Endothelial cell of umbilical vein (primary cell): ENCODE results near the gene KCNIP1. TPM values are rescaled to one million over a fixed set of nuclear protein-coding genes. Genes with fewer than 3 reads are reported as not detected.
A peak's percentile ranks its signal among the peaks of the same experiment; 100 is the strongest.

Source experiments
- BruUV-seq: library from RNA; stranded (reverse); fragments of 400-500 nt; replicated peaks from 2 replicates; lab custom pipeline; 2021; lab: Mats Ljungman, UMichigan
- CTCF ChIA-PET: fragments of 300-600, 350-600 bp; sonication (Branson Sonifier 250); formaldehyde crosslinking; loops from one replicate; lab custom pipeline; 2021; ENCODE audit warnings: antibody characterized with exemption, inconsistent platforms; lab: Charles Lee
- POLR2A ChIA-PET: fragments of 300-600, 350-600 bp; sonication (Branson Sonifier 250); formaldehyde crosslinking; loops from one replicate; lab custom pipeline; 2021; ENCODE audit warnings: antibody characterized with exemption, inconsistent platforms; lab: Charles Lee
- DNase-seq: peaks from one replicate; pipeline ENCODE4 v3.0.0-alpha.2; 2011; ENCODE audit warnings: low read depth, low spot score
- FAIRE-seq: peaks from 2 replicates; lab custom pipeline; 2011; peaks lifted over from hg19 to GRCh38; lab: Jason Lieb, UNC
- H2AFZ ChIP-seq: 2 replicates; pipeline ENCODE4 v1.6.0; 2012; ENCODE audit warnings: low read depth, low read length, control low read depth, inconsistent platforms
- H3K27ac ChIP-seq: 2 replicates; pipeline ENCODE4 v1.5.1; 2011; ENCODE audit warnings: low read depth, mild to moderate bottlenecking, control low read depth, low read length, moderate library complexity; ENCODE audit not compliant: insufficient read depth
- H3K27me3 ChIP-seq, 2 experiments: 2 replicates each; pipeline versions ENCODE4 v1.6.0 to v1.6.1; 2011; ENCODE audit warnings: low read length in 2 of 2, mixed read lengths in 1 of 2; ENCODE audit not compliant: control insufficient read depth in 2 of 2, insufficient read depth in 2 of 2
- H3K36me3 ChIP-seq, 2 experiments: 2 replicates in 1 of 2; 3 replicates in 1 of 2; pipeline ENCODE4 v1.5.1; 2011; ENCODE audit warnings: low read length in 2 of 2, mild to moderate bottlenecking in 1 of 2, moderate library complexity in 1 of 2; ENCODE audit not compliant: control insufficient read depth in 2 of 2, insufficient read depth in 2 of 2; ENCODE audit errors: extremely low read depth in 1 of 2
- H3K4me1 ChIP-seq: 3 replicates; pipeline ENCODE4 v1.5.1; 2011; ENCODE audit warnings: mild to moderate bottlenecking, low read length; ENCODE audit not compliant: control insufficient read depth, insufficient read depth; ENCODE audit errors: extremely low read depth
- H3K4me2 ChIP-seq: 2 replicates; pipeline ENCODE4 v1.6.1; 2011; ENCODE audit warnings: low read length, control low read depth, mixed read lengths; ENCODE audit not compliant: insufficient read depth
- H3K4me3 ChIP-seq, 3 experiments: fragments of 200-600 bp in 1 of 3; sonication (generic), shearing (Covaris generic) in 1 of 3; replicated peaks in 1 of 3; 2 replicates each; pipeline ENCODE4 v1.5.1; 2011 to 2016; ENCODE audit warnings: control low read depth in 3 of 3, low read length in 3 of 3, mild to moderate bottlenecking in 2 of 3, inconsistent platforms in 1 of 3, low read depth in 1 of 3, moderate library complexity in 1 of 3; ENCODE audit not compliant: insufficient read depth in 1 of 3
- H3K79me2 ChIP-seq: 2 replicates; pipeline ENCODE4 v1.6.0; 2012; ENCODE audit warnings: low read length, inconsistent platforms; ENCODE audit not compliant: control insufficient read depth, insufficient read depth
- H3K9ac ChIP-seq: replicated peaks from 2 replicates; pipeline ENCODE3; 2011; ENCODE audit warnings: low read length, control low read depth; ENCODE audit not compliant: insufficient read depth; ENCODE audit errors: extremely low read depth
- H3K9me1 ChIP-seq: replicated peaks from 3 replicates; pipeline ENCODE4 v1.6.0; 2011; ENCODE audit warnings: mild to moderate bottlenecking, low read length; ENCODE audit not compliant: control insufficient read depth, insufficient read depth; ENCODE audit errors: extremely low read depth
- H3K9me3 ChIP-seq: replicated peaks from 2 replicates; pipeline ENCODE4 v1.5.1; 2012; ENCODE audit warnings: low read length, inconsistent platforms; ENCODE audit not compliant: control insufficient read depth, insufficient read depth
- H4K20me1 ChIP-seq: replicated peaks from 2 replicates; pipeline ENCODE3; 2011; ENCODE audit warnings: mild to moderate bottlenecking, low read length; ENCODE audit not compliant: control insufficient read depth, insufficient read depth; ENCODE audit errors: extremely low read depth
- CTCF ChIP-seq, 2 donors: IDR thresholded peaks; 1 replicate in 1 of 2; 2 replicates in 1 of 2; pipeline ENCODE4 v1.5.1; 2011; ENCODE audit warnings: low read length in 2 of 2, mild to moderate bottlenecking in 2 of 2, moderate library complexity in 2 of 2, control low read depth in 1 of 2, inconsistent platforms in 1 of 2, low read depth in 1 of 2; ENCODE audit not compliant: insufficient read depth in 1 of 2; ENCODE audit errors: extremely low read depth in 1 of 2
- EZH2 ChIP-seq: IDR thresholded peaks from 2 replicates; pipeline ENCODE4 v1.6.1; 2012; ENCODE audit warnings: borderline replicate concordance, low read depth, mild to moderate bottlenecking, moderate library complexity, low read length, inconsistent platforms; ENCODE audit not compliant: severe bottlenecking
- FOS ChIP-seq: IDR thresholded peaks from 2 replicates; pipeline ENCODE4 v1.6.1; 2011; ENCODE audit warnings: mild to moderate bottlenecking, low read length, moderate library complexity, borderline replicate concordance; ENCODE audit not compliant: insufficient read depth
- GATA2 ChIP-seq: IDR thresholded peaks from 2 replicates; pipeline ENCODE4 v1.7.0; 2011; ENCODE audit warnings: low read depth, mild to moderate bottlenecking, moderate library complexity, mixed read lengths, low read length; ENCODE audit not compliant: insufficient read length, insufficient read depth
- POLR2A ChIP-seq: IDR thresholded peaks from 2 replicates; pipeline ENCODE4 v1.6.1; 2012; ENCODE audit warnings: low read depth, mild to moderate bottlenecking, control low read depth, low read length
- POLR2AphosphoS5 ChIP-seq: IDR thresholded peaks from 2 replicates; pipeline ENCODE4 v1.6.1; 2012; ENCODE audit warnings: low read depth, mild to moderate bottlenecking, control low read depth, low read length, moderate library complexity; ENCODE audit not compliant: insufficient read depth
- dilution Hi-C: fragments of 300-500 bp; cut with MboI; formaldehyde crosslinking; loops from one replicate; pipeline ENCODE4 v1.15.0; 2019; ENCODE audit warnings: low sequenced_read_pairs; ENCODE audit not compliant: extremely low pct_ligation_motif_present
- intact Hi-C: fragments of 100-400 bp; cut with micrococcal nuclease; formaldehyde crosslinking; loops from one replicate; pipeline ENCODE4 v1.10.0; 2022
- polyA plus RNA-seq, 4 experiments: library from polyadenylated mRNA; depleted of rRNA in 3 of 4; stranded (reverse) in 3 of 4; unstranded in 1 of 4; fragments of >200 nt; gene quantifications; 2 replicates each; pipeline versions ENCODE4 v1.2.1 to v1.2.3, GENCODE V29; 2011 to 2012; ENCODE audit warnings: missing spikeins in 1 of 4
- total RNA-seq: library from RNA; stranded (reverse); gene quantifications from 2 replicates; pipeline ENCODE4 v1.2.3, GENCODE V29; 2021

The KCNIP1 gene
- total and polyA plus RNA-seq, 2 donors (not counting 3 experiments of a cell fraction or from before 2014, with no cell fraction given), result 0.15 TPM; not detected in 1

GRCh38 chr5:170479484-170479883, 24.3 kb upstream of the KCNIP1 start:
- FAIRE-seq, result peak; percentile 86
- no TSS peak for BruUV-seq
- Histone ChIP-seq H2AFZ (no peak overlapping the region), H3K9me1 (no peaks in the 10 kb centered on the region), H3K9me3 (no peaks in the 10 kb centered on the region), H3K27me3 (no peaks in the 10 kb centered on the region), H3K27ac (peak overlapping the region; percentile 52), H3K79me2 (no peaks in the 10 kb centered on the region), H3K4me1 (peaks cover 6% of the 10 kb centered on the region), H3K36me3 (no peaks in the 10 kb centered on the region), H4K20me1 (no peaks in the 10 kb centered on the region), H3K4me2 (no peak overlapping the region), H3K4me3 (no peak overlapping the region), H3K9ac (peak overlapping the region; percentile 22)
- DNase-seq, result peak; percentile 71
- intact Hi-C loops, result loop anchor here (1.0 kb wide), 3 partner anchors 8 to 144 kb away; no protein-coding TSS in a partner anchor
- TF ChIP-seq GATA2 (peak; percentile 17), FOS (peak; percentile 52), EZH2 (no peak), POLR2AphosphoS5 (peak; percentile 18), CTCF (IDR thresholded peaks at IDR 0.05; ENCODE audit: extremely low read depth in 1 of 2, insufficient read depth in 1 of 2, low read depth in 1 of 2, low read length in 2 of 2) (peak in 1 of 2 donors; percentile 12), POLR2A (no peak)
- ChIA-PET POLR2A (no interaction called here), CTCF (interaction anchor here (0.6 to 1.8 kb wide), 12 partner anchors 9 to 154 kb away, joined by 3 to 12 read pairs (median 5); no protein-coding TSS in a partner anchor)
- dilution Hi-C loops, result no loop called here

DNA sequence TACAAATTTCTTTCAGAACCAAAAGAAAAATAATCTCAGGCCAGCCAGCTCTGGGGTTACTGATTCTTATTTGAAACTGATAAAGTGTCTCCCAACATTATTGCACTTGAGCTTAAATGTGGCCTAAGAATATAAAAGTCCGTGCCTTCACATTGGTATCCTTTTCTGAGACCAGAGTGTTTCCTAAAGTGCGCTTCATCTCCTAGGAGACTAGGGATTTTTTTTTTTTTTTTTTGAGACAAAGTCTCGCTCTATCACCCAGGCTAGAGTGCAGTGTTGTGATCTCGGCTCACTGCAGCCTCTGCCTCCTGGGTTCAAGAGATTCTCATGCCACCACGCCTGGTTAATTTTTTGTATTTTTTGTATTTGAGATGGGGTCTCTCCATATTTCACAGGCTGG, 23.6 kb upstream of the KCNIP1 start:
- Histone ChIP-seq H3K9me1 (no peaks in the 10 kb centered on the region), H3K36me3 (no peaks in the 10 kb centered on the region), H3K27me3 (no peaks in the 10 kb centered on the region), H4K20me1 (no peaks in the 10 kb centered on the region), H3K9me3 (no peaks in the 10 kb centered on the region), H3K9ac (peak overlapping the region; percentile 22), H3K4me3 (no peak overlapping the region), H2AFZ (no peak overlapping the region), H3K79me2 (no peaks in the 10 kb centered on the region), H3K4me2 (no peak overlapping the region), H3K27ac (peak overlapping the region; percentile 52), H3K4me1 (peaks cover 6% of the 10 kb centered on the region)
- no peak for DNase-seq
- no TSS peak for BruUV-seq
- CTCF ChIA-PET, result interaction anchor here (1.5 to 2.9 kb wide), 5 partner anchors 10 to 26 kb away, joined by 3 to 10 read pairs (median 5); no protein-coding TSS in a partner anchor
- FAIRE-seq, result no peak
- dilution Hi-C loops (no loop called here), intact Hi-C loops (no loop called here)
- POLR2A ChIA-PET, result interaction anchor here (0.7 kb wide), 1 partner anchor 11 kb away, joined by 3 read pairs; no protein-coding TSS in a partner anchor
- TF ChIP-seq EZH2 (no peak), CTCF (IDR thresholded peaks at IDR 0.05; ENCODE audit: extremely low read depth in 1 of 2, insufficient read depth in 1 of 2, low read depth in 1 of 2, low read length in 2 of 2) (no peak)
